HG03175 (cell line): Measurements from ENCODE around the gene TLR8.
A peak's percentile ranks its signal among the peaks of the same experiment; 100 is the strongest.

Experiments used
- ATAC-seq: cut with Tn5 transposase; IDR thresholded peaks from one replicate; pipeline ENCODE4 v1.9.1; 2021; ENCODE audit warnings: mild to moderate bottlenecking, moderate library complexity; ENCODE audit not compliant: unreplicated experiment

Gene TLR8

GRCh38 chrX:12945494-12945893, 39.1 kb downstream of the TLR8 start:
- ATAC-seq: no peak

GRCh38 chrX:12946406-12946805, 40.0 kb downstream of the TLR8 start:
- no peak for ATAC-seq

- ATAC-seq: no peak
These were observed 40.6 kb downstream of the TLR8 start for GRCh38 chrX:12946838-12947544.

GRCh38 chrX:12947545-12948235, 41.3 kb downstream of the TLR8 start:
- ATAC-seq: no peak

- ATAC-seq: no peak
These were observed 42.1 kb downstream of the TLR8 start for GRCh38 chrX:12948495-12948894.

GRCh38 chrX:12949205-12949926, 42.9 kb downstream of the TLR8 start:
- no peak for ATAC-seq

GRCh38 chrX:12949927-12950656, 43.7 kb downstream of the TLR8 start:
- peak; percentile 71 for ATAC-seq

- ATAC-seq: peak; percentile 71
These were observed 44.6 kb downstream of the TLR8 start for GRCh38 chrX:12950851-12951594.

GRCh38 chrX:12951595-12951975, 45.2 kb downstream of the TLR8 start:
- no peak for ATAC-seq

- ATAC-seq: no peak
These were observed 47.0 kb downstream of the TLR8 start for GRCh38 chrX:12953420-12953819.

- ATAC-seq: no peak
These were observed 48.0 kb downstream of the TLR8 start for GRCh38 chrX:12954376-12954775.

- no peak for ATAC-seq
These were observed 48.6 kb downstream of the TLR8 start for GRCh38 chrX:12954981-12955380.

- peak; percentile 50 for ATAC-seq
These were observed 49.7 kb downstream of the TLR8 start for GRCh38 chrX:12955882-12956703.

GRCh38 chrX:12956704-12957534, 50.5 kb downstream of the TLR8 start:
- peak; percentile 77 for ATAC-seq

- no peak for ATAC-seq
These were observed 51.6 kb downstream of the TLR8 start for GRCh38 chrX:12958059-12958458.

- no peak for ATAC-seq
These were observed 52.0 kb downstream of the TLR8 start for GRCh38 chrX:12958461-12958860.

GRCh38 chrX:12961196-12961718, 54.8 kb downstream of the TLR8 start:
- no peak for ATAC-seq

GRCh38 chrX:12962041-12962504, 55.7 kb downstream of the TLR8 start:
- ATAC-seq: no peak
